ENCODE results near the gene ENTREP3.

DNA sequence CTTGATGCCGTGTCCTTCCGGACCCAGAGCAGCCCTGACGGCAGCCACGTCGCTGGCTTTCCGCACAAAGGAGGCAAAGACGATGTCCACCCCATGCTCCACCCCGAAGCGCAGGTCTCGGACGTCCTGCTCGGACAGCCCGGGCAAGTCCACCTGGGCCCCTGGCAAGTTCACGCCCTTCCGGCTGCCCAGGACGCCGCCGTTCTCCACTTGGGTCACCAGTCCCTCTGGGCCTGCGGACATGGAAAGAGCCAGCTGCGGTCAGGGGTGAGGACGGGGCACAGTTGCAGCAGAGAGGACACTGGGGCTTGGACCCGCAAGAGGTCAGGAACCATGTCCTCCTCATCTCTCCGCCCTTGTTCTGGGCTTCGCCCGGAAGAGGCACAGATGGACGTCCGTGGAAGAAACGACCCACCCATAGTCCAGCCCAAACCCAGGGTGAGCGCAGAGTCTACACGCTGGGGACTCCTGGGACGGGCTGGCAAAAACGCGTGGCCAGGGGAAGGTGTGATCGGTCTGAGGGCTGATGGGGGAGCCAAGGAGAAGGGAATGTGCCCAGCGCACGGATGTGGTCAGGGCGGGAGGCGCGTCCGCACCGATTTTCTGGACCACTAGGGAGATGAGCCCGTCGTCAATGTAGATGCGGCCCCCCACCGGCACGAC, 39.4 kb upstream of the ENTREP3 start:
- TF ChIP-seq, protein P1, sequence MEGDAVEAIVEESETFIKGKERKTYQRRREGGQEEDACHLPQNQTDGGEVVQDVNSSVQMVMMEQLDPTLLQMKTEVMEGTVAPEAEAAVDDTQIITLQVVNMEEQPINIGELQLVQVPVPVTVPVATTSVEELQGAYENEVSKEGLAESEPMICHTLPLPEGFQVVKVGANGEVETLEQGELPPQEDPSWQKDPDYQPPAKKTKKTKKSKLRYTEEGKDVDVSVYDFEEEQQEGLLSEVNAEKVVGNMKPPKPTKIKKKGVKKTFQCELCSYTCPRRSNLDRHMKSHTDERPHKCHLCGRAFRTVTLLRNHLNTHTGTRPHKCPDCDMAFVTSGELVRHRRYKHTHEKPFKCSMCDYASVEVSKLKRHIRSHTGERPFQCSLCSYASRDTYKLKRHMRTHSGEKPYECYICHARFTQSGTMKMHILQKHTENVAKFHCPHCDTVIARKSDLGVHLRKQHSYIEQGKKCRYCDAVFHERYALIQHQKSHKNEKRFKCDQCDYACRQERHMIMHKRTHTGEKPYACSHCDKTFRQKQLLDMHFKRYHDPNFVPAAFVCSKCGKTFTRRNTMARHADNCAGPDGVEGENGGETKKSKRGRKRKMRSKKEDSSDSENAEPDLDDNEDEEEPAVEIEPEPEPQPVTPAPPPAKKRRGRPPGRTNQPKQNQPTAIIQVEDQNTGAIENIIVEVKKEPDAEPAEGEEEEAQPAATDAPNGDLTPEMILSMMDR (IDR thresholded peaks at IDR 0.05; ENCODE audit: insufficient read depth, low read depth, low read length): no peak
- TF ChIP-seq EZH2 (IDR thresholded peaks at IDR 0.05; ENCODE audit: insufficient read depth, low read length): no peak

Measured in astrocyte (in vitro differentiated cells and primary cell).